Measurements from ENCODE around the gene TIGD7. TPM values are rescaled to one million over a fixed set of nuclear protein-coding genes. Genes with fewer than 3 reads are reported as not detected.
A peak's percentile ranks its signal among the peaks of the same experiment; 100 is the strongest.

TIGD7 gene
- total and polyA plus RNA-seq, 3 donors from 2014 or later: 12.7 to 22.6 (median 17.5) TPM

- Histone ChIP-seq H3K27me3 (no peaks in the 10 kb centered on the region), H3K9me3 (no peaks in the 10 kb centered on the region), H3K27ac (peak overlapping the region; percentile 89 to 99), H3K4me1 (peaks cover 16% of the 10 kb centered on the region), H3K4me3 (peak overlapping the region; percentile 86 to 91), H3K36me3 (ENCODE audit: low read depth, missing control alignments) (no peaks in the 10 kb centered on the region)
- intact Hi-C loops (cut with DNase I; ENCODE audit: low total_unique reads): no loop called here
- WGBS, 2 donors: 4 to 9% methylated on average over 18 to 46 of the region's 56 CpGs
- DNase-seq: no peak
- no peak for TF ChIP-seq POLR2A (IDR thresholded peaks at IDR 0.05)
These were observed 21.4 kb downstream of the TIGD7 start for GRCh38 chr16:3283543-3284447.

- Histone ChIP-seq H3K4me3 (peak within 1 kb of the TSS; percentile 86 to 91), H3K9me3 (no peaks in the 10 kb centered on the region), H3K36me3 (ENCODE audit: low read depth, missing control alignments) (no peaks in the 10 kb centered on the region), H3K27me3 (no peaks in the 10 kb centered on the region), H3K4me1 (peaks cover 16% of the 10 kb centered on the region), H3K27ac (peak within 1 kb of the TSS; percentile 89 to 99)
- peak; percentile 97 for DNase-seq
- intact Hi-C loops (cut with DNase I; ENCODE audit: low total_unique reads): no loop called here
- TF ChIP-seq, protein P1, sequence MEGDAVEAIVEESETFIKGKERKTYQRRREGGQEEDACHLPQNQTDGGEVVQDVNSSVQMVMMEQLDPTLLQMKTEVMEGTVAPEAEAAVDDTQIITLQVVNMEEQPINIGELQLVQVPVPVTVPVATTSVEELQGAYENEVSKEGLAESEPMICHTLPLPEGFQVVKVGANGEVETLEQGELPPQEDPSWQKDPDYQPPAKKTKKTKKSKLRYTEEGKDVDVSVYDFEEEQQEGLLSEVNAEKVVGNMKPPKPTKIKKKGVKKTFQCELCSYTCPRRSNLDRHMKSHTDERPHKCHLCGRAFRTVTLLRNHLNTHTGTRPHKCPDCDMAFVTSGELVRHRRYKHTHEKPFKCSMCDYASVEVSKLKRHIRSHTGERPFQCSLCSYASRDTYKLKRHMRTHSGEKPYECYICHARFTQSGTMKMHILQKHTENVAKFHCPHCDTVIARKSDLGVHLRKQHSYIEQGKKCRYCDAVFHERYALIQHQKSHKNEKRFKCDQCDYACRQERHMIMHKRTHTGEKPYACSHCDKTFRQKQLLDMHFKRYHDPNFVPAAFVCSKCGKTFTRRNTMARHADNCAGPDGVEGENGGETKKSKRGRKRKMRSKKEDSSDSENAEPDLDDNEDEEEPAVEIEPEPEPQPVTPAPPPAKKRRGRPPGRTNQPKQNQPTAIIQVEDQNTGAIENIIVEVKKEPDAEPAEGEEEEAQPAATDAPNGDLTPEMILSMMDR (IDR thresholded peaks at IDR 0.05): peak in 1 of 3 experiments; percentile 27
- TF ChIP-seq POLR2A (IDR thresholded peaks at IDR 0.05): no peak
- 0 to 1% methylated on average over 20 to 49 of the region's 72 CpGs for WGBS, 2 donors
These were observed 22.3 kb downstream of the TIGD7 start, which contains the start of gene ZNF263 for GRCh38 chr16:3282730-3283542. Gene ZNF263 (plus strand): TSS chr16:3283491. CDS start chr16:3283819, 328 bp downstream.

GRCh38 chr16:3282103-3282729 is 23.0 kb downstream of the TIGD7 start:
- Histone ChIP-seq H3K4me1 (peaks cover 16% of the 10 kb centered on the region), H3K9me3 (no peaks in the 10 kb centered on the region), H3K36me3 (ENCODE audit: low read depth, missing control alignments) (no peaks in the 10 kb centered on the region), H3K27me3 (no peaks in the 10 kb centered on the region), H3K27ac (peak overlapping the region; percentile 89 to 99), H3K4me3 (peak overlapping the region; percentile 86 to 91)
- intact Hi-C loops (cut with DNase I; ENCODE audit: low total_unique reads): no loop called here
- 14 to 24% methylated on average over 16 to 29 of the region's 29 CpGs for WGBS, 2 donors
- TF ChIP-seq, protein P1 (IDR thresholded peaks at IDR 0.05): no peak
- TF ChIP-seq POLR2A (IDR thresholded peaks at IDR 0.05): no peak
- DNase-seq: no peak

DNA sequence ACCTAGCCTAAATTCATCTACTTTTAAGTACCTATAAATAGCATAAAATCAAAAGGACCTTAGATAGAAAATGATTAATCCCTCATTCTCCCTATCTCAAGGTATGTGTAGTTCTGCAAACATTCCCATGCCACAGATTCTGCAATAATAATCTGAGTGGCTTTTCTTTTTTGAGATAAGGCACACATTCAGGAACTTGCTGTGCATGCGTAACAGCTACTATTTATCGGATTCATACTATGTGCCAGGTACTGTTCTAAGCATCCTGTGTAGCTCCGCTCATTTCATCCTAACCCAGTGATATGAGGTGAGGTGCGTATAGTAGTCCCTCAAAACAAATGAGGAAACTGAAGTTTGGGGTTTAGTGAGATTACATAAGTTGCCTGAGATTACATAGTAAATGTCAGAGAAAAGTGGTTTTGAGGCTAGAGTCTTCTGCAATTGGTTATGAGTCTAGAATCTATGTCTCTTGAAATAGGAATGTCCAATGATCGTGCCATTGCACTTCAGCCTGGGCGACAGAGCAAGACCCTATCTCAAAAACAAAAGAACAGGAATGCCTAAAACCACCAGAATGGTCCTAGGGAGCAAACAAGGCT is 23.9 kb downstream of the TIGD7 start:
- peaks cover 16% of the 10 kb centered on the region for H3K4me1 ChIP-seq
- 54 to 72% methylated on average over 6 of the region's 6 CpGs for WGBS, 2 donors
- intact Hi-C loops (cut with DNase I; ENCODE audit: low total_unique reads): no loop called here

More for the DNA sequence above, 23.9 kb downstream of the TIGD7 start:
- peak; percentile 11 for DNase-seq
- Histone ChIP-seq H3K4me3 (peak overlapping the region in 1 of 2 donors; percentile 91), H3K27me3 (no peaks in the 10 kb centered on the region), H3K9me3 (no peaks in the 10 kb centered on the region), H3K36me3 (ENCODE audit: low read depth, missing control alignments) (no peaks in the 10 kb centered on the region), H3K27ac (no peak overlapping the region)
- TF ChIP-seq, protein P1 (IDR thresholded peaks at IDR 0.05): no peak
- no peak for TF ChIP-seq POLR2A (IDR thresholded peaks at IDR 0.05)
